Panc1 (cell line): Measurements from ENCODE around the gene S100A12.

Experiments used
- CTCF ChIP-seq: fragments of 450-650 bp; IDR thresholded peaks from 2 replicates; pipeline ENCODE4 v1.5.1; 2017; ENCODE audit warnings: mild to moderate bottlenecking
- POLR2AphosphoS5 ChIP-seq: IDR thresholded peaks from 2 replicates; pipeline ENCODE4 v1.6.1; 2012; ENCODE audit warnings: mild to moderate bottlenecking, low read depth, low read length, moderate library complexity
- REST ChIP-seq, 2 experiments: IDR thresholded peaks; 2 replicates each; pipeline ENCODE4 v1.6.1; 2011 to 2012; ENCODE audit warnings: low read depth in 2 of 2, control low read depth in 1 of 2, low read length in 1 of 2, mild to moderate bottlenecking in 1 of 2, moderate library complexity in 1 of 2; ENCODE audit not compliant: insufficient read depth in 1 of 2
- SIN3A ChIP-seq: IDR thresholded peaks from 2 replicates; pipeline ENCODE4 v1.6.1; 2012; ENCODE audit warnings: low read depth, mild to moderate bottlenecking, low read length, moderate library complexity, borderline replicate concordance; ENCODE audit not compliant: insufficient read depth
- TCF7L2 ChIP-seq: IDR thresholded peaks from 2 replicates; pipeline ENCODE4 v1.6.1; 2011; ENCODE audit warnings: mild to moderate bottlenecking, low read depth, low read length, inconsistent platforms

- TF ChIP-seq POLR2AphosphoS5 = no peak
- no peak for TF ChIP-seq CTCF
- TF ChIP-seq REST (IDR thresholded peaks at IDR 0.05; ENCODE audit: insufficient read depth in 1 of 2, low read depth in 2 of 2, low read length in 1 of 2) = no peak
- no peak for TF ChIP-seq SIN3A
- no peak for TF ChIP-seq TCF7L2
Measured at GRCh38 chr1:153387001-153387400, 11.6 kb upstream of the S100A12 start.
